ENCODE measurements around the gene PGBD5.
"Not testable (repeated sequence)": the region's sequence is repeated elsewhere in the genome, so short reads cannot be mapped to it uniquely, and the experiment has no call there.

PGBD5 gene

GRCh38 chr1:230426246-230427093, at the start of gene PGBD5:
Gene PGBD5, minus strand, starts transcription at chr1:230426332. Its CDS starts 404 bp downstream, at chr1:230425928.
- peak; percentile 13 for DNase-seq (ENCODE audit: low read depth)

GRCh38 chr1:230474924-230475323, 48.8 kb upstream of the PGBD5 start:
- not testable (repeated sequence) for DNase-seq (ENCODE audit: low read depth)

More at GRCh38 chr1:230426246-230427093, at the start of gene PGBD5:
- TF ChIP-seq CTCF (conservative IDR thresholded peaks at IDR 0.05; ENCODE audit: low read depth, low read length) = no peak
- peak within 1 kb of the TSS; percentile 31 for H3K4me3 ChIP-seq (ENCODE audit: low read length)

GRCh38 chr1:230470750-230471149, 44.6 kb upstream of the PGBD5 start:
- DNase-seq (ENCODE audit: low read depth); H3K4me3 ChIP-seq (ENCODE audit: low read length): not testable (repeated sequence)

More at GRCh38 chr1:230474924-230475323, 48.8 kb upstream of the PGBD5 start:
- not testable (repeated sequence) for H3K4me3 ChIP-seq (ENCODE audit: low read length)

- DNase-seq (ENCODE audit: low read depth) = no peak
- TF ChIP-seq CTCF (conservative IDR thresholded peaks at IDR 0.05; ENCODE audit: low read depth, low read length) = no peak
Observed at GRCh38 chr1:230469271-230469670, 43.1 kb upstream of the PGBD5 start.

GRCh38 chr1:230465691-230466090, 39.6 kb upstream of the PGBD5 start:
- no peak for DNase-seq (ENCODE audit: low read depth)
- no peak overlapping the region for H3K4me3 ChIP-seq (ENCODE audit: low read length)
- TF ChIP-seq CTCF (conservative IDR thresholded peaks at IDR 0.05; ENCODE audit: low read depth, low read length) = no peak

More at GRCh38 chr1:230469271-230469670, 43.1 kb upstream of the PGBD5 start:
- H3K4me3 ChIP-seq (ENCODE audit: low read length) = no peak overlapping the region

GRCh38 chr1:230464671-230465070, 38.5 kb upstream of the PGBD5 start:
- no peak for TF ChIP-seq CTCF (conservative IDR thresholded peaks at IDR 0.05; ENCODE audit: low read depth, low read length)
- no peak for DNase-seq (ENCODE audit: low read depth)
- H3K4me3 ChIP-seq (ENCODE audit: low read length) = no peak overlapping the region

- no peak overlapping the region for H3K4me3 ChIP-seq (ENCODE audit: low read length)
- no peak for TF ChIP-seq CTCF (conservative IDR thresholded peaks at IDR 0.05; ENCODE audit: low read depth, low read length)
- DNase-seq (ENCODE audit: low read depth) = no peak
Observed at GRCh38 chr1:230463760-230464159, 37.6 kb upstream of the PGBD5 start.

- no peak overlapping the region for H3K4me3 ChIP-seq (ENCODE audit: low read length)
- no peak for DNase-seq (ENCODE audit: low read depth)
- TF ChIP-seq CTCF (conservative IDR thresholded peaks at IDR 0.05; ENCODE audit: low read depth, low read length) = no peak
Observed at GRCh38 chr1:230463326-230463725, 37.2 kb upstream of the PGBD5 start.

All from retinal pigment epithelial cell (primary cell).